ENCODE results near the gene EFNA3. TPM values are rescaled to one million over a fixed set of nuclear protein-coding genes. Genes with fewer than 3 reads are reported as not detected.
A peak's percentile ranks its signal among the peaks of the same experiment; 100 is the strongest.

EFNA3 gene
- total and polyA plus RNA-seq, 9 of the 15 experiments (the other 6 are each of a cell fraction or from before 2014, with no cell fraction given), result 0.59 to 7.9 (median 4.7) TPM

DNA sequence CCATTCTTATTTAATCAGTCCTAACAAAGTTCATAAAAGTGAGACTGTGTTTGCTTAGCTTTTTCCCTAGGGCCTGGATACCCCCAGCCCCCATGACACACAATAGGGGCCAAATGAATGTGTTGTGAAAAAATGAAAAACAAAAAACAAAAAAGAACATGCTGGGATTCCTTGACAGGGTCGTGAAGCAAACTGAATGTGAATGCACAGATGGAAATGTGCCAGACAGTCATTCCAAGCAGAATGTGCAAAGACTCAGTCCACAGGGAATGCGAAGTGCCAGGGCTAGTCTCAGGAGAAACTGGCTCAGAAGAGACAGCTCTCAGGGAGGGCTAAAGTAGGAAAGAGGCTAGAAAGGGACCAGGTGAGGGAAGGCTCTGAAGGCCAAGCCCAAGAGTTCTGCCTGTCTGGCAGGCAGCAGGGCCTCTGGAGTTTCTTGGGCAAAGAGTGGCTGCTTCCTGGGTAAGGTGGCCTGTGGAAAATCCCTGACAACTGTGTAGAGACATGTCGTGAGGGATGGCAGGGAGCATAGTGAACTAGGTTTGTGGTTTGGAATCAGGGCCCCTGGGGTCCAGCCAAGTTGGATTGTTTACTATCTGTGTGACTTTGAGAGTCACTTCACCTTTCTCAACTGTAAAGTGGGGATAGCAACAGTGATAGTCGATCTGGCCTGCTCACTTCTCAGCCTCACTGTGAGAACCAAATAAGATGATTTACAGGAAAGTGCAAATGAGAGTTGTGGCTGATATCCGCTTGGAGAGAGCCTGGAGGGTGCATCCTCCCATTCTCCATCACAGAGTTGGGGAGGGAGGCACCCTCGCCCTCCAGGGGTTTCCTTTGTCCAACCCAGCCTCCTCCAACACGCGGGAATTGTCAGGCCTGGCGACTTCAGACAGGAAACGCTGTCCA lies 28.7 kb upstream of the EFNA3 start (continued):
- TF ChIP-seq ETV6 (IDR thresholded peaks at IDR 0.05; ENCODE audit: borderline replicate concordance in 1 of 2, low read depth in 2 of 2, low read length in 1 of 2), result no peak
- TF ChIP-seq ETV6 (CRISPR knock-in tag; IDR thresholded peaks at IDR 0.05; ENCODE audit: borderline replicate concordance), result no peak
- no peak for TF ChIP-seq ZNF384 (IDR thresholded peaks at IDR 0.05; ENCODE audit: low read depth, low read length)
- TF ChIP-seq, protein P1, sequence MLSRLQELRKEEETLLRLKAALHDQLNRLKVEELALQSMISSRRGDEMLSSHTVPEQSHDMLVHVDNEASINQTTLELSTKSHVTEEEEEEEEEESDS (CRISPR knock-in tag; IDR thresholded peaks at IDR 0.05), result no peak
- no peak for TF ChIP-seq ZFPM2 (CRISPR knock-in tag; IDR thresholded peaks at IDR 0.05)
- 0 out of 2 replicates have a peak, but pooled peaks have one; percentile 58 for TF ChIP-seq ZNF584 (CRISPR knock-in tag; IDR thresholded peaks at IDR 0.05; ENCODE audit: low read depth)
- TF ChIP-seq ZNF217 (CRISPR knock-in tag; IDR thresholded peaks at IDR 0.05), result no peak
- TF ChIP-seq NFXL1 (CRISPR knock-in tag; IDR thresholded peaks at IDR 0.05), result 0 out of 2 replicates have a peak, but pooled peaks have one; percentile 45
- no peak for TF ChIP-seq GATAD2A (IDR thresholded peaks at IDR 0.05)
- TF ChIP-seq NRF1 (conservative IDR thresholded peaks at IDR 0.05 in 1 of 2, IDR thresholded peaks at IDR 0.05 in 1 of 2), result no peak
- TF ChIP-seq, protein P2, sequence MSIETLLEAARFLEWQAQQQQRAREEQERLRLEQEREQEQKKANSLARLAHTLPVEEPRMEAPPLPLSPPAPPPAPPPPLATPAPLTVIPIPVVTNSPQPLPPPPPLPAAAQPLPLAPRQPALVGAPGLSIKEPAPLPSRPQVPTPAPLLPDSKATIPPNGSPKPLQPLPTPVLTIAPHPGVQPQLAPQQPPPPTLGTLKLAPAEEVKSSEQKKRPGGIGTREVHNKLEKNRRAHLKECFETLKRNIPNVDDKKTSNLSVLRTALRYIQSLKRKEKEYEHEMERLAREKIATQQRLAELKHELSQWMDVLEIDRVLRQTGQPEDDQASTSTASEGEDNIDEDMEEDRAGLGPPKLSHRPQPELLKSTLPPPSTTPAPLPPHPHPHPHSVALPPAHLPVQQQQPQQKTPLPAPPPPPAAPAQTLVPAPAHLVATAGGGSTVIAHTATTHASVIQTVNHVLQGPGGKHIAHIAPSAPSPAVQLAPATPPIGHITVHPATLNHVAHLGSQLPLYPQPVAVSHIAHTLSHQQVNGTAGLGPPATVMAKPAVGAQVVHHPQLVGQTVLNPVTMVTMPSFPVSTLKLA (conservative IDR thresholded peaks at IDR 0.05), result no peak
- TF ChIP-seq, protein P3, sequence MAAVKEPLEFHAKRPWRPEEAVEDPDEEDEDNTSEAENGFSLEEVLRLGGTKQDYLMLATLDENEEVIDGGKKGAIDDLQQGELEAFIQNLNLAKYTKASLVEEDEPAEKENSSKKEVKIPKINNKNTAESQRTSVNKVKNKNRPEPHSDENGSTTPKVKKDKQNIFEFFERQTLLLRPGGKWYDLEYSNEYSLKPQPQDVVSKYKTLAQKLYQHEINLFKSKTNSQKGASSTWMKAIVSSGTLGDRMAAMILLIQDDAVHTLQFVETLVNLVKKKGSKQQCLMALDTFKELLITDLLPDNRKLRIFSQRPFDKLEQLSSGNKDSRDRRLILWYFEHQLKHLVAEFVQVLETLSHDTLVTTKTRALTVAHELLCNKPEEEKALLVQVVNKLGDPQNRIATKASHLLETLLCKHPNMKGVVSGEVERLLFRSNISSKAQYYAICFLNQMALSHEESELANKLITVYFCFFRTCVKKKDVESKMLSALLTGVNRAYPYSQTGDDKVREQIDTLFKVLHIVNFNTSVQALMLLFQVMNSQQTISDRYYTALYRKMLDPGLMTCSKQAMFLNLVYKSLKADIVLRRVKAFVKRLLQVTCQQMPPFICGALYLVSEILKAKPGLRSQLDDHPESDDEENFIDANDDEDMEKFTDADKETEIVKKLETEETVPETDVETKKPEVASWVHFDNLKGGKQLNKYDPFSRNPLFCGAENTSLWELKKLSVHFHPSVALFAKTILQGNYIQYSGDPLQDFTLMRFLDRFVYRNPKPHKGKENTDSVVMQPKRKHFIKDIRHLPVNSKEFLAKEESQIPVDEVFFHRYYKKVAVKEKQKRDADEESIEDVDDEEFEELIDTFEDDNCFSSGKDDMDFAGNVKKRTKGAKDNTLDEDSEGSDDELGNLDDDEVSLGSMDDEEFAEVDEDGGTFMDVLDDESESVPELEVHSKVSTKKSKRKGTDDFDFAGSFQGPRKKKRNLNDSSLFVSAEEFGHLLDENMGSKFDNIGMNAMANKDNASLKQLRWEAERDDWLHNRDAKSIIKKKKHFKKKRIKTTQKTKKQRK (IDR thresholded peaks at IDR 0.05; ENCODE audit: borderline replicate concordance, low read depth, low read length), result no peak
- no peak for TF ChIP-seq ZNF717 (CRISPR knock-in tag; IDR thresholded peaks at IDR 0.05)
- TF ChIP-seq NR2C1 (IDR thresholded peaks at IDR 0.05), result no peak
- peak; percentile 73 for TF ChIP-seq NR2C1 (tag; IDR thresholded peaks at IDR 0.05)
- TF ChIP-seq TAF7 (tag; IDR thresholded peaks at IDR 0.05), result no peak
- TF ChIP-seq, protein P4, sequence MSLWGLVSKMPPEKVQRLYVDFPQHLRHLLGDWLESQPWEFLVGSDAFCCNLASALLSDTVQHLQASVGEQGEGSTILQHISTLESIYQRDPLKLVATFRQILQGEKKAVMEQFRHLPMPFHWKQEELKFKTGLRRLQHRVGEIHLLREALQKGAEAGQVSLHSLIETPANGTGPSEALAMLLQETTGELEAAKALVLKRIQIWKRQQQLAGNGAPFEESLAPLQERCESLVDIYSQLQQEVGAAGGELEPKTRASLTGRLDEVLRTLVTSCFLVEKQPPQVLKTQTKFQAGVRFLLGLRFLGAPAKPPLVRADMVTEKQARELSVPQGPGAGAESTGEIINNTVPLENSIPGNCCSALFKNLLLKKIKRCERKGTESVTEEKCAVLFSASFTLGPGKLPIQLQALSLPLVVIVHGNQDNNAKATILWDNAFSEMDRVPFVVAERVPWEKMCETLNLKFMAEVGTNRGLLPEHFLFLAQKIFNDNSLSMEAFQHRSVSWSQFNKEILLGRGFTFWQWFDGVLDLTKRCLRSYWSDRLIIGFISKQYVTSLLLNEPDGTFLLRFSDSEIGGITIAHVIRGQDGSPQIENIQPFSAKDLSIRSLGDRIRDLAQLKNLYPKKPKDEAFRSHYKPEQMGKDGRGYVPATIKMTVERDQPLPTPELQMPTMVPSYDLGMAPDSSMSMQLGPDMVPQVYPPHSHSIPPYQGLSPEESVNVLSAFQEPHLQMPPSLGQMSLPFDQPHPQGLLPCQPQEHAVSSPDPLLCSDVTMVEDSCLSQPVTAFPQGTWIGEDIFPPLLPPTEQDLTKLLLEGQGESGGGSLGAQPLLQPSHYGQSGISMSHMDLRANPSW (CRISPR knock-in tag; IDR thresholded peaks at IDR 0.05), result 0 out of 2 replicates have a peak, but pooled peaks have one; percentile 2
- TF ChIP-seq POU5F1 (IDR thresholded peaks at IDR 0.05; ENCODE audit: borderline replicate concordance, low read depth, low read length, partially characterized antibody), result no peak
- peak; percentile 55; the same call in 1 of the 2 replicates for TF ChIP-seq NR4A1 (CRISPR knock-in tag; IDR thresholded peaks at IDR 0.05)
- TF ChIP-seq NR4A1 (tag; IDR thresholded peaks at IDR 0.05), result peak; percentile 72; the same call in 1 of the 2 replicates
- TF ChIP-seq ZNF354B (CRISPR knock-in tag; IDR thresholded peaks at IDR 0.05), result no peak
